Breast epithelium (tissue), 3 donors: Measurements from ENCODE around the gene SAMD11.

ENCODE experiments used
- POLR2A ChIP-seq: fragments of 450-650 bp; IDR thresholded peaks from one replicate; pipeline ENCODE4 v1.6.1; 2016; ENCODE audit warnings: antibody characterized with exemption, mild to moderate bottlenecking, moderate library complexity
- POLR2AphosphoS5 ChIP-seq, 3 donors: sonication (generic); formaldehyde crosslinking; IDR thresholded peaks; one replicate each; pipeline ENCODE4 v1.6.1; 2017; ENCODE audit warnings: antibody characterized with exemption in 3 of 3
- TF ChIP-seq, protein P1 (sequence below), 3 donors: fragments of 450-650 bp; IDR thresholded peaks; one replicate each; pipeline ENCODE4 v1.5.1; 2016 to 2017; ENCODE audit warnings: antibody characterized with exemption in 3 of 3, mild to moderate bottlenecking in 3 of 3, moderate library complexity in 3 of 3

DNA sequence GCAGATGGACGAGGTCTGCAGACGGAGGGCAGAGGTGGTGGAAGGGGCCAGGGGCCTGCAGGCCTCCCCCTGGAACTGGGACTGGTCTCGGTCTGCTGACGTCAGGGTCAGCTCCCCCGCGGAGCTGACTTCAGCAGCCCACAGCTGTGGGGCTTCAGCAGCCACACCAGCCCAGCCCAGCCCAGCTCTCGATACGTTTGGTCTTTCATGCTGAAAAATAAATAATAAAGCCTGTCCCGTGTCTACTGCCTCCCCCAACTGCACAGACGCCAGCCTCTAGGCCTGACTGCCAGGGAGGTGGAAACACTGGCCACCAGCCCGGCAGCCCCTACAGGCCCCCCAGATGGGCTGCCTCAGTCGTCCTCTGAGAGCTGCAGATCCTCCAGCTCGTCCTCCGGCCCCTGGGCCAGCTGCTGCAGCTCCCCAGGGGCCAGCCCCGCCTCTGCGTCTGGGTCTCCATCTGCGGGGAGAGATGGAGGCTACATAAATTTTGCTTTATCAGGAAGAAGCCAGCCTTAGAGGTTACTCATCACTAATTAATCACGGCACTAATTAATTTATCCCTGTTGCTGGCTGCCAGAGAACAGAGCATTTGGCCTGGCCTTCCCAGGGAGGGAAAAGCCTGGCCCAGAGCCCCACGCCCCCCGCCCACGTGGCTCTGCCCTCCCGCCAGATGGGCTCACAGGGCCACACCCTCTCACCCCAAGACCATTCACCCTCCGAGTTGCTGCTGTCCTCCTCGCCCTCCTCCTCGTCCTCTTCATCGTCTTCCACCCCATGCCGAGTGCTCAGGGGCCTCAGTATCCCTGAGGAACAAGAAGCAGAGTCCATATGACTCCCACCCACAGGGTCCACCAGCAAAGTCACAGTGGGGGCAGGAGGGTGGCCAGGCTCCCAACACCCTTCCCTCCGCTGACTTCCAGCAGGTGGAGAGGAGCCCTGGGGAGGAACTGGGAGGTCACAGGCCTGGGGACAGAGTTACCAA lies 20.9 kb downstream of the SAMD11 start:
- TF ChIP-seq POLR2A = no peak
- TF ChIP-seq, protein P1, sequence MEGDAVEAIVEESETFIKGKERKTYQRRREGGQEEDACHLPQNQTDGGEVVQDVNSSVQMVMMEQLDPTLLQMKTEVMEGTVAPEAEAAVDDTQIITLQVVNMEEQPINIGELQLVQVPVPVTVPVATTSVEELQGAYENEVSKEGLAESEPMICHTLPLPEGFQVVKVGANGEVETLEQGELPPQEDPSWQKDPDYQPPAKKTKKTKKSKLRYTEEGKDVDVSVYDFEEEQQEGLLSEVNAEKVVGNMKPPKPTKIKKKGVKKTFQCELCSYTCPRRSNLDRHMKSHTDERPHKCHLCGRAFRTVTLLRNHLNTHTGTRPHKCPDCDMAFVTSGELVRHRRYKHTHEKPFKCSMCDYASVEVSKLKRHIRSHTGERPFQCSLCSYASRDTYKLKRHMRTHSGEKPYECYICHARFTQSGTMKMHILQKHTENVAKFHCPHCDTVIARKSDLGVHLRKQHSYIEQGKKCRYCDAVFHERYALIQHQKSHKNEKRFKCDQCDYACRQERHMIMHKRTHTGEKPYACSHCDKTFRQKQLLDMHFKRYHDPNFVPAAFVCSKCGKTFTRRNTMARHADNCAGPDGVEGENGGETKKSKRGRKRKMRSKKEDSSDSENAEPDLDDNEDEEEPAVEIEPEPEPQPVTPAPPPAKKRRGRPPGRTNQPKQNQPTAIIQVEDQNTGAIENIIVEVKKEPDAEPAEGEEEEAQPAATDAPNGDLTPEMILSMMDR (IDR thresholded peaks at IDR 0.05) = no peak
- TF ChIP-seq POLR2AphosphoS5 (IDR thresholded peaks at IDR 0.05) = no peak
